Stimulated activated CD8-positive, alpha-beta memory T cell treated with anti-CD3 and anti-CD28 coated beads, Interleukin-15, amount 100 ng/mL, for 1 hour (primary cell): ENCODE data around the gene DHX58.
A peak's percentile ranks its signal among the peaks of the same experiment; 100 is the strongest.
"Not testable (repeated sequence)": the region's sequence is repeated elsewhere in the genome, so short reads cannot be mapped to it uniquely, and the experiment has no call there.

Experiments
- DNase-seq: peaks from one replicate; pipeline ENCODE4 v3.0.0-alpha.2; 2020; ENCODE audit warnings: low read depth

The DHX58 gene

GRCh38 chr17:42112552-42113176 is at the start of gene DHX58:
DHX58 (minus strand) TSS chr17:42112714; CDS start chr17:42111892, 822 bp downstream.
- DNase-seq: peak; percentile 49

DNA sequence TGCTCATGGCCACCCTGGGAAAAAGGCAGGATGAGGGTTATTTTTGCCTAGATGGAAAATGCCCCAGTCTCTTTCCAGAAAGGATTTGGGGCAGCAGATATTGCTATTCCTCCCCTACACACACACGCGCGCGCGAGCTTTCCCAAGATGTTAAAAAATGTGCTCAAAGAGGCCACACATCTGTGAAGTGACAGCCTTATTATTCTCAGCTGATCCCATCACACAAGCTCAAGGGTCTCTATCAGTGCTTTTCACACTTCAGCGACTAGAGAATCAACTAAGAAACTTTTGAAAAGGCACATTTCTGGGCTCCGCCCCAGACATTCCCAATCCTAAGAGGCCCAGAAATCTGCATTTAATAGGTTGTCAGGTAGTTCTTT is 48.0 kb upstream of the DHX58 start:
- no peak for DNase-seq

DNA sequence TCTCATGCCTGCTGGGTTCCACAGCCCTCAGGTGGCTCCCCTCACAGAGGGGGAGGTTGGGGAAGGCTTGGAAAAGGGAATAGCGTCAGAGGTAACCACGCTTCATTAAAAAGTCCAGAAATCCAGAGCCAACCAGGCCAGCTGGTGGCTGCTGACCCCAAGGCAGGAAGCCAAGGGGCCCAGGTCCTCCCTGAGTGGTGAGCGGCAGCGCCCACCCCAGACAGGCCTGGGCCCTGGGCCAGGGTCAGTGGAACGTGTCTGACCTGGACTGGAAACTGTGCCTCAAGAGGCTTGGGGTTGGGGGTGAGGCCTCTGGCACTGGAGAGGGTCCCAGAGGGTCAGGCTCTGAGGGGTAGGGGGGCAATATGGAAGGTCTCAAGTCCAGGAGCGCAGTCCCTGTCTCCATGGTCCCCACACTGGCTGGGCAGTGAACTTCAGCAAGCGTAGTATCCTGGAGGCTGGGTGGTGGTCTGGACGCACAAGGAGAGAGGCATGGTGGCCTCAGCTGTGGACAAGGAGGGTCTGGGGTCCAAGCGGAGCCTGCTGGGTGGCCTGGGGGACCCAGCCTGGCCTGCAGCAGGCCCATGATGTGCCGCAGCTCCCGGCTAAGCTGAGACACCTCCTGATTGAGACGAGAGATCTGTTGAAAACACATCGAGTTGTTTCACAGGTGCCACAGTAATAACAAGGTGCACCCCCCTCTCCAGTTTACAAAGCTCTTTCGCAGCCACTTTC is 47.4 kb upstream of the DHX58 start:
- DNase-seq: no peak

- no peak for DNase-seq
These were observed 43.1 kb upstream of the DHX58 start for GRCh38 chr17:42155614-42156045.

- no peak for DNase-seq
These were observed 41.6 kb upstream of the DHX58 start for GRCh38 chr17:42153919-42154742.

DNA sequence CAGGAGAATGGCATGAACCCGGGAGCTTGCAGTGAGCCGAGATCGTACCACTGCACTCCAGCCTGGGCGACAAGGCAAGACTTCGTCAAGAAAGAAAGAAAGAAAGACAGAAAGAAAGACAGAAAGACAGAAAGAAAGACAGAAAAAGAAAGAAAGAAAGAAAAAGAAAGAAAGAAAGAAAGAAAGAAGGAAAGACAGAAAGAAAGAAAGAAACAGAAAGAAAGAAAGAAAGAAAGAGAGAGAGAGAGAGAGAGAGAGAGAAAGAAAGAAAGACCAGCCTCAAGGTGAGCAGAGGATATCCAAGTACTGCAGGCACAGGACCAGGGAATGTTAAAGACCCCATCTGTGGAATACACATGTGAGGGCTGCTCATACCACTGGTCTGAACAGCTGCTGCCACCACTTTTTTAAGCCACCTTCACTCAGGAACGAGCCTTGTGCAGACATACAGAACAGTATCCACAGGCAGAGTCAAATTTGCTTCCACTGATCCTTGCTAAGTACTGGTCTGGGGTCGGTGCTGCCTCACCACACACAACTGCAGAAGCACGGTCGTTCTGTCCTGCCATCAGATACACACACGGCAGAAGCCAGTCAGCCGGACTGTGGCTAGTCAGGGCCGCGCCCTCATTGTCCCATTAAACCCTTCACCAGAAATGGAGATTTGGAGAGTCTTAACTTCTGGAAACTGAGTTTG is 34.5 kb upstream of the DHX58 start:
- DNase-seq: no peak

GRCh38 chr17:42143138-42143537 is 30.6 kb upstream of the DHX58 start:
- not testable (repeated sequence) for DNase-seq

DNA sequence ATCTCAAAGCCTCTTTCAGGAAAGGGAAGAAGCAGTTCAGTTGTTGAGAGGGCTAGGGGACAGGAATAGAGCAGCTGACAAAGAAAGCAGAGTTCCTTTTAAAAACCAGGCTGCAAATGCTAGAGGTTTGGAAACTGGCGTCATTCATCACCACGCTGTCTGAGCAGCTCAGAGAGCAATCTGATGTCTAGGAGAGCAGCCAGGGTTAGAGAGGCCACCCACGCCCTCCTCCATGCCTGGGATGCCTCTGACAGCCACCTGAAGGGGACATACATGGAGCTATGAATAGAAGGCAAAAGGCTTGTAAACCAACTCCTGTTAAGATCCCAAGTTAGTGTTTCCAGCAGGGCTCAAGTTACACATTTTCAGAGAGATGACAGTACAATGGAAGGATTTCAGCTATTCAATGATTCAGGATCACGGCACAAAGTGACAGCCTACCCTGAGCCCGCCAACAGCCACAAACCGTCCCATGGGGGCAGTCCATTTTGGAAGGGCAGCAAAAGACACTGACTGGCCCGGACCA is 29.9 kb upstream of the DHX58 start:
- DNase-seq: no peak

- DNase-seq: no peak
These were observed 28.9 kb upstream of the DHX58 start for GRCh38 chr17:42141382-42141781.

GRCh38 chr17:42140690-42141089 is 28.2 kb upstream of the DHX58 start:
- DNase-seq: not testable (repeated sequence)

GRCh38 chr17:42138749-42139492 is 26.4 kb upstream of the DHX58 start:
- no peak for DNase-seq

- no peak for DNase-seq
These were observed 24.1 kb upstream of the DHX58 start for GRCh38 chr17:42136654-42137051.

GRCh38 chr17:42135664-42136653 is 23.4 kb upstream of the DHX58 start:
- no peak for DNase-seq

GRCh38 chr17:42135151-42135550 is 22.6 kb upstream of the DHX58 start:
- DNase-seq: no peak

DNA sequence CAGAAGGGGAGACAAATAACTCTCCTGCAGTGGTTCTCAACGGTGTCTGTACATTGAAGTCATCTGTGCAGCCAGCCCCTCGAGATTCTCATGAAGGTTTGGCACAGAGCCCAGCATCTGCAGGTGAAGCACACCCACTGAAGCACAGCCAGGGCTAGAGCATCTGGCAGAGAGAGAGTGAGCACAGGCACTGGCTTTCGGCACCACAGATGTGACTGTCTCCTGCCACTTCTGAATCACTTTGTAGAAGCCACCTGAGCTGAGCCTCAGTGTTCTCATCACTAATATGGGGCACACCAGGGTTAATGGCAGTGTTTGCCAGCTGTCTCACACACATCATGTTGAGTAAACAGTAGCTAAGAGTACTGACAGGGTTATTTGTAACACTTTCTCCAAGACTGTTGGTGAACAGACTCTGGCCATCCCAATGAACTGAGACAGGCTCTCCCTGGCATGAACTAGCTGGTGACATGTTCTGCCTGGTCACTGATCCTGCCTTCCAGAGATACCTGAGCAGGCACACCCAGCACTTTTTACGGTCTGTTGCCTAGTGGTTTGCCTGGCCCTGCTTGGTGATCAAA is 21.0 kb upstream of the DHX58 start:
- DNase-seq: no peak

DNA sequence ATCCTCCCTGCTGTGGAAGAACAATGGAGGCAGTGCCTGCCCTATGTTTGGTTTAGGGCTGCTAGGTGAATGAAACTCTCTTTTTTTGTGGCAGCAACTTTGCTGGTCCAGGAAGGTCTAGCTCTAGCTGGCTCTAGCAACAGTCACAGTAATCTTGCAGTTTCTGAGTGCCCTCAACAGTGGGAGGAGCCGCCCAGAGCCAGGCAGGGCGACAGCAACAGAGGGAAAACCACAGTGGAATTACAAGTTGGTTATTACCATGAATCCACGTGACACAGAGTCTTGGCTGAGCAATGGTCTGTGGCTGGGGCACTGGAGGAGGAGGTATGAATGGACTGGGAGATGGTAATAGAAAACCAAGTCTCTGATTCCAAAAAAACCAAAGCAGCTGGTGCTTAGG is 20.4 kb upstream of the DHX58 start:
- DNase-seq: no peak

DNA sequence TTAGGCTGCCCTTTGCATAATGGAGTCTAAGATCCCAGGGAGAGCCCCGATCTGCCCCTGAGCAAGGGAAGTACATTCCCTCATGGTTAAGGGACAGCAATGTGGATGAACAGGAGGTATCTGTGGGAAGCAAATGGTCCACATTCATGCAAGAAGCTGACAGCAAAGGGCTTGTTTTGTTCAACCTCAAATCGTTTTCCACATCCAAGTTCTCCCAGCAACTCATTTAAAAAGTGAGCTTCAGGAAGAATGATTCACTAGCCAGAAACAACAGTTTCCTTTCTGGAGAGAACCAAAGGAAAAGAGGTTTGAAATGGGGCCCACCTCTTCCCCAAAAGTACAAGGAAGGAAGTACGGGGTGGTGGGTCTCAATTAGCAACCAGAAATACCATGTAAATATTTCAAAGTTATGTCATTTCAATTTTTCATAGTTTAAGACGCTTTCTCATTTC is 19.5 kb upstream of the DHX58 start:
- no peak for DNase-seq

DNA sequence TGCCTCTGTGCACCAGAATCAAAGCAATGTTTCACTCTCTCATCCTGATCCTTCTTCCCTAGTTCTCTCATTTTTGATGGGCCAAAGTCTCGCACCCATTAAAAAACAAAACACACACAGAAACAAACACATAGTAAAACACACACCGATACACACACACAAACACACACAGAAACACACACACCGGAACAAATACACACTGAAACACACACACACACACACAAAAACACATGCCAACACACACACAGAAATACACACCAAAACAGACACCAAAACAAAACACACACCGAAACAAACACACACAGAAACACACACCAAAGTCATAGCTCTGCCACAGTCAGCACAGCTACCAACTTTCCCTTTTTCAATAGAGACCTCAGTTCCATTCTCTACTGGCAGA is 18.7 kb upstream of the DHX58 start:
- no peak for DNase-seq

GRCh38 chr17:42130310-42130936 is 17.9 kb upstream of the DHX58 start:
- DNase-seq: no peak
